ENCODE results near the gene NLGN4X.

The NLGN4X gene

DNA sequence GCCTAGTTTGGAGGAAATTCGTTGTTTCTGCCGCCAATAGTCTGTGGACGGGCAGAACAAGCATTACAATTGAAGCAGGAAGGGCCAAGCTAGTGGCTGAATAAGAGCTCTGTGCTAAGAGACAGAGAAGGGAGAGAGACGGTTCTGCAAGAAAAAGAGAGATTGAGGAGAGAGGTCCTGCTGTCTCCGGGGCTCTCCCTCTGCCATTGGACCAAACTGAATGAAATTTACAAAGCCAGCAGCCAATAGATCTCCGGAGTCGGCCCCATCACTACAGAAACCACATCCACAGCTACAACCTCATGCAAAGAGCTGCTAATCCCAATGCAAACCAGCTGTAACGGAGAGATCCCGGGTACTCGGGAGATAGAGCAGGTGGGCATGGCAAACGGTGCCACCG is at the start of gene NLGN4X:
Gene NLGN4X (minus strand): TSS at position 148 of the 400 bp plus-strand sequence. CDS start 77,401 bp downstream, outside the sequence.
- DNase-seq (ENCODE audit: low read depth), result no peak

DNA sequence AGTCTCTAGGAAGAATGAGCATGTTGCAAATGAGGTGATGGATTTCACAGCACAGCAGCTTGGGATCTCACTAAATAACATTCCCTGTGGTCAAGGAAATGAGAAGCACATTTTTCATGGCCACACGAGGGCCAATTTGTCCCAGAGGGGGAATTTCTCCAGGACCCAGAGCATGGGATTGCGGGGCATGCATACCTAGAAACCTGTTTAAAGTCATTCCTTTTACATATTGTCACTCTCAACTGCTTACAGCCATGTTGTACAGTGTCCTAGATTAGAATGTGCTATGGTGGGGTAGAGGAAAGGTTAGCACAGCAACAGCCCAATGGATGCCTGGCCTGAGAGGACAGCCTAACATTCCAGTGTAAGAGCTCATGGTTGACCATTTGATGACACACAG is 37.4 kb upstream of the NLGN4X start:
- DNase-seq (ENCODE audit: low read depth), result no peak

DNA sequence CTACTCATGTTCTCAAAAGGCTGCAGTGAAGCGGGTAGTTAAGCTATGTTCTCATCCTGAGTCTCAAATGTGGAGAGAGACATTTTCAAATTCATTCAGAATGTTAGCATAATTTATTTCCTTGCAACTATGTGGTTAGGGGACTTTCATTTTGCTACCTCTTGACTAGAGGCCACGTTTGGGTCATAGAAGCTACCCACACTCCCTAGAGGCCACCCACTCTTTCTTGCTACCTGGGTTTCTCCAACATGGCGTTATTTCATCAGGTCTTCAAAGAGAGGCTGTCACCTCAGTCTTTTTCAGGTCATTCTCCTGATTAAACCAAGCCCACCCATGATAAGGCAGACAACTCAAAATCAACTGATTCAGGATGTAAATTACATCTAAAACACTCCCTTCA is 34.3 kb upstream of the NLGN4X start:
- no peak for DNase-seq (ENCODE audit: low read depth)

DNA sequence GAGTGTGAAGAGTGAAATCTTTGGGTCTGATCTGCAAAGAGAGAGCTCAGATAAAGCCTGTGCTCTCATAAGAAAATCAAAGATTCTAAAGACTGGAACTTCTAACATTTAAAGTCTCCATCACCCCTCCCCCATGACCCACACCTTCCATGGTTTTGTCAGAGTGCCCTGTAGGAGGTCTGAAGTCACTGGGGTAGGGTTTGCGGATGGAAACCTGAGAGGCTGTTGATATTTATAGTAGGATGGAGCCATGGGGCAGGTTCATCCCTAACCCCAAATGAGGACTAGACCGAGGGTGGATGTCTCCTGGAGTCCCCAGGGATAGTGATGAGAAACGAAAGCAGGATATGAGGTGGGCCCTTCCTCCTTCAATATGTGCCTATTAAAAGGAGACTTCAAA is 28.4 kb upstream of the NLGN4X start:
- DNase-seq (ENCODE audit: low read depth), result no peak

DNA sequence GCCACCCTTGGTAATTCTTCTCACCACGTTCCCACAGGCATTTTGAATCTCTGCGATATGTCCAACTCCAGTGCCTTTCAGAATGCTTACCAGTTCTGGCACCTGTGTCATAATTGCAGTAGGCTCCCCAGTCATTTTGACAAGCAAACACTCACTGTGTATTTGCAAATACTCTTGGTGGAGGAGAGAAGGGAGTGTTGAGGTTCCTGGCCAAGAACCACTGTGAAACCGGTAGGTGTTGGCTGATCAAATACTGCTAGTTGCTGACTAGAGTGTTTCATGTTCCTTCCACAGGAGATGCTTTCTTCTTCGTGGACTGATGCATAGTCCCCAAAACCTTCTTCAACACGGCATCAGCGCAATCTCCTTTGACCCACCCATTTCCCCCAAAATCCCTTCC is 16.0 kb upstream of the NLGN4X start:
- no peak for DNase-seq (ENCODE audit: low read depth)

DNA sequence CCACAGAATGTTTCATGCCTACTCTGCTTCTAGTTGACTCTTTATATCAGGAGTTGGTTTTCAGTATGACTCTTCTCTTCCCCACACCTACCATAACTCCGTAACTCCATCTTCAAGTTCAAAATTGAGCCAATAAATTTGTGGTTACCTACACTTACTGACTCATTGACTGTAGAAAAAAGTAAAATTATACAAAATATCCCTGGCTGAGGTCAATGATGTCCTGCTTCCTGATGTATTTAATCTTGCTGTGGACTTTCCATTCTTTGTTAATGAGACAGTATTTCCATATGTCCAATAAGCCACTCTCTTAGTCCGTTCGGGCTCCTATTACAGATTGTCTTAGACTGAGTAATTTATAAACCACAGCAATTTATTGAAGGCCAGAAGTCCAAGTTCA is 9.9 kb upstream of the NLGN4X start:
- no peak for DNase-seq (ENCODE audit: low read depth)

DNA sequence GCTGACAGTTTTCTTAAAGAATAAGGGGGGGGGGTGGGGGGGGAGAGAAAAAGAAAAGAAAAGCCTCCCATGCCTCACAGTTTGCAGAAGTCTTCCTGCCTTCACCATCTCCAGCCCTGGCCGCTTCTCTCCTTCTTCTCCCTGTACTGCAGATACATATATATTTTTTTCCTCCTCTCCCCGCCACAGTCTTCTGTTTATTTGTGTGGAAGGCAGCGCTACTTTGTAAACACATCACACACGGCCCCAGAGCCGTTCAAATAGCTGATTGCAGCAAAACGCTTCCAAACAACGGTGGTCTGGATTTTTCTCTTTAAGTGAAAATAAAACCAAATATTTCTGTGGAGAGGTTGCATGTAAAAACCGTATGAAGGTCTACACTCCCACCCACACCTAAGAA is 732 bp downstream of the NLGN4X start:
- no peak for DNase-seq (ENCODE audit: low read depth)

DNA sequence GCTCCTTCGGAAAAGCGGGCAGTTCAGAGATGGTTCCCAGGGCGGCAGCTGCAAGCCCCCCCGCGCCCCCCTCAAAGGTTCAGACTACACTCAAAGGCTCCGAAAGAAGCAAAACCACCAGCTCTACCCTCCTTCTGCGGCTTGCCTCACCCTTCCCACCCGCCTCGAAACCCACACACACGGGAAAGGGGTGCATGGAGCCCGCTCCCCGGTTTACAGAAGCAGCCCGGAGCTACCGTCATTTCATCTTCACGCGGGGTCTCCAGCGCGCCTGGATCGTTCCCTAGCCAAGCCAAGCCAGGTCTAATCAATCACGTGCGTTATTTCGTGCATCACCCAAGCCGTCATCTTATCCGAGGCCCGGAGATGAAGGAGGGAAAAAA is 1.2 kb downstream of the NLGN4X start:
- DNase-seq (ENCODE audit: low read depth), result no peak

DNA sequence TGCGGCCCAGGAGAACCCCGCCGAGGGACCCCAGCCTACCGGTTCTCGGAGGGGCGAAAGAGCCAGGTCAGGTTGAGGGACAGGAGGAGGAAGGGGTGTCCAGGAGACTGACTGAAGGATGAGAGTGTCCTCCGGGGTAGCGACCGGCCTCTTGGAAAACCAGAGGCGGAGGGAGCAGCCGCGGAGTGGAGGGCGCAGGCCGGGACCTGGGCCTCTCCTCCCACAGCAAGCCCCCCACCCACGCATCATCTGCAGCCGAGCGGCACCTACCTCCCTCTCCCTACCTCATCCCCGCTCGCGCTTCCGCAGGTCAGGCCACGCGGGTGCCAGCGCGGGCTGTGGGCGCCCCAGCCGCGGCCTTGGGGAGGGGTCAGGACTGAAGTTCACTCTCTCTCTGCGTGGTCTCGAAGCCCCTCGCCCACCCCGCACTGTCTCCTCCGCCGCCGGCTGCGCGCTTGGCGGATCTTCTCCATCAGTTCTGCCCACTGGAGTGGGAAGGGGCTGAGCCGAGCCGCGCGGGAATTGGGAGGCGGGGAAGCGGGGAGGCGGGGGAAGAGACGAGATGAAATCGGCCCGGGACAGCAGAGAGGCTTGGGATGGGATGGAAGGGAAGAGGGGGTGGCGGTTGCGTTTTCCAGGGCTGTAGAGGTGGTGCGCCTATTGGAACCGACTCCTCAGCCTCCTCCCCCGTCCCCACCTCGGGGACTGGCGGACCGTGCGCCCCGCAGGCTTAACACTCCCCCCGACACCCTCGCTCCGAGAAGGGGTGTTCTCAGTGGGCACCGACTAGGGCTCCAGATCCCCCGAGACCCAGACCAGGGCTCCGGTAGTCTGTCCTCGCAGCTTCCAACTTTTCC is 1.8 kb downstream of the NLGN4X start:
- no peak for DNase-seq (ENCODE audit: low read depth)

DNA sequence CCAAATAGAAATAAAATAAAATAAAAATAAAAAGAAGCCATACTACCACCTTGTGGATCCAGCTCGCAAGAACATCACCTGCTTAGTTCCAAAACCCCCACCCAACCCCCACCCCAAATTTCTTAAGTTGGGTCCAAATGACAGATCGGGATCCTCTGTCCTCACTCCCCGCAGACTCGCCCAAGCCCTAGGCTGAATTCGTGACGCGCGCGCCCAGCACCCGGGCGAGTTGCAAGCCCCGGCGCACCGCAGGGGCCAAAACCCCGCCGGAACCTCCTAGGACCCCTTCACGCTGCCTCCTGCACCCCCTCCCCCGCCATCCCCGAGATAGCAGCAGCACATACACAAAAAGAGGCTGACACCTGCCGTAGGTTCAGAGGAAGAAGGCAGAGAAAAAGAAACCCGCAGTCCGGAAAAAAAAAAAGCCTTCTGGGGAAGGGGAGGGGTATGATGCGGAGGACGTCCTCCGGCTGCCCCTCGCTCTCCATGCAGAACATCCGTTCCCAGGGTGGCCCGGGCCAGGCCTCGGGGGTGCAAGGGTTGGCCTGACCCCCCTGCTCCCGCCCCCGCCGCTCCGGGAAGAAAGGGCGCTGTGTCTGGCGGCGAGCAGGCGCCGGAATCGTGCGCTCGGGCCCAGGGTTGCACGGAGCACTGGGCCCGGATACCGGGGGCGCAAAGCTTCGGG is 2.6 kb downstream of the NLGN4X start:
- DNase-seq (ENCODE audit: low read depth), result no peak

DNA sequence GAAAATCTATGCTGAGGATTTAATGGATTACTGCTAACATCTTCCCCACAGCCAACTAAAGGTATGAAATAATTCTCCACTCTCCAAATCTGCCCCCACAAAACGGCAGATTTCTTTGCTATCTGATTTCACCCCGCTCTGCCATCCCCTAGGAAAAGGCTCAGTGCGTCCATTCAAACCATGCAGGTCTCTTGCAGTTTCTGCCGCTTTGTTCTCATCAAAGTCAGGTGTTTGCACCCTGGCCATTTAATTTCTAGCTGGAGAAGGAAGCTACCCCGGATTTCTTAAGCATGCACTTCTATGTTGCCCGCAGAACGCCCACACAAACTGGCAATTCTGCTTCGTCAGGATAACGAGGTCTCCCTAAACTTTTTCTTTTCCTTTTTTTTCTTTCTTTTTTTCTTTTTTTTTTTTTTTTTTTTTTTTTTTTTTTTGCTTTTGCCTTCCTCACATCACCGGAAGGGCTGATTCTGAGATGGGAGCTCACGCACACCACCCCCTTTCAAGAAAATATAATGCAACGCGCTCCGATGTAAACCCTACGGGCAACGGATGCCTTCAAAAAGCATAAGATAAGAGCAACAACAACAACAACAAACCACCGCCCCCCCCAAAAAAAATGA is 3.3 kb downstream of the NLGN4X start:
- DNase-seq (ENCODE audit: low read depth), result no peak

DNA sequence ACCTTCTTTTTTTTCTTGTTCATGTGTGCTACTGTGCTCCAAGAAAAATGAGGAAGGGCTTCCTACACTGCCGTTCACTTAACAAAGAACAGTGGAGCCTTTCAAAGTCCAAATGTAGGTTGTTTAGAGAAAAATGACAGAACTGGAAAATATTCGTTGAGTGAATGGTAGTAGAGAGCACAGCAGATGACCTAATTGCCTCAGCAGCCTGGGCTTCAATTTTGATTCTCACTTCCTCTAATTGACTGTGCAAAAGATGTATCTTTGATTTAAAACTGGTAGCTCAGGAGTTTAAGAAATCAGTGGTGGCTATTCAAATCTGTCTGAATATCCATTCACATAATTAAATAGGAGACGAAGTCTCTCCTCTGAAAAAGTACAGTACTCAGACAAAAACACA is 5.2 kb downstream of the NLGN4X start:
- DNase-seq (ENCODE audit: low read depth), result no peak

DNA sequence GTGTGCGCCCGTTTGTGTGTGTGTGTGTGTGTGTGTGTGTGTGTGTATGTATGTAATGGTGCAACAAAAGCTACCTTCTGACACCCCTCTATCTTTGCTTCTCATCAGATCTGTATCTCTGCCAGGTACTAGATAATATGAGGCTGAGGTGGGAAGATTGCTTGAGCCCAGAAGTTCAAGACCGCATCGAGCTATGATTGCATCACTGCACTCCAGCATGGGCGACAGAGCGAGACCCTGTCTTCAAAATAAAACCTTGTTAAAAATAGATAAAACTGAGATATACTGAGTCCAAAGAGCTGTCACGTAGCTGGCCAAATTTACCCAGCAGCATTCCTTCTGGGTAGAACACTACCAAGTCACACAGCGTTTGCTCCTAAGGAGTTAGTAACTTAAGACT is 18.4 kb downstream of the NLGN4X start:
- DNase-seq (ENCODE audit: low read depth), result no peak

DNA sequence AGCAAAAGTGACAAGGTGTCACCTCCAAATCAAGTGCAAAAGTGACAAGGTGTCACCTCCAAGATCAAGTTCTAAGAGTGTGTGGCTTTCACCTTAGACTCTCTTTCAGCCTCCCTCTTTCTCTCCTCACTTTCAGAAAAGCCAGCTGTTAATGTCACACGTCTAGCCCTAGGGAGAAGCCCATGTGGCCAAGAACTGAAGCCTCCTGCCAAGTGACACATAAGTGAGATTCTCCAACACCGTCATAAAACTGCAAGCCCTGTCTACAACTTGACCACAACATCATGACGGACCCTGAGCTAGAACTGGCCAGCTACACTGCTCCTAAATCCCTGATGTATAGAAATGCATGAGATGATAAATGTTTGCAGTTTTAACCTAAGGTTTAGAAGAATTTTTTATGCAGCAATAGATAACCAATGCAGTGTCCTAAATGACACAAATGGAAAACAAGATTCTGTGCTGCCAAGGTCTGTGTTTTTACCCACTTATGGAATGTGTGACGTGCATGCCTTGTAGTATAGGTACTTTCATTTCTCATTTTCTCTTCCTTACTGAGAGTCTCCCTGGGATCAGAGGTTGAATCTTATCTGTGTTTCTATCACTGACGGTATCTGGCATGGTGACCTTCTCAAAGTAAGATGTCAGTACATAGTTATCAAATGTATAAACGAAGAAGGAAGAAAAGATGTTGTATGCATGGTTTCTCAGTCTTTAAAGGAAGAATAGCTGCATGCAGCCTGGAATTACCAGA is 25.0 kb downstream of the NLGN4X start:
- DNase-seq (ENCODE audit: low read depth), result no peak

DNA sequence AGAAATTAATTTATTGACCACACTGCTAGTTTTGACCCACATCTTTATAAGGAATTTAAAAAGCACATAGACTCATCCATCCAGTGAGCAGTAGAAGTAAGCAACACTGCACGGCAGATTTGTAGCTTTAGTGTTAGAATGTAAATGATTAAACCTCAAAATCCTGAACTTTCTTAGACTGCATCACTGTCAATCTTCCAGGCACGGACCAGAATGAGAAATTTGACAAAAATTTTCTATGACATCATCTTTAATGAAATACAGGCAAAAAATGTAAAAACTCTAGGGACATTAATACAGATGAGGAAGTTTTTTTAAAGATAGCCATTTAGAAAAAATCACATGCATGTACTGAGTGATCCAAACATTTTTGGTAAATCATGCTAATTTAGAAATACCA is 29.2 kb downstream of the NLGN4X start:
- no peak for DNase-seq (ENCODE audit: low read depth)

DNA sequence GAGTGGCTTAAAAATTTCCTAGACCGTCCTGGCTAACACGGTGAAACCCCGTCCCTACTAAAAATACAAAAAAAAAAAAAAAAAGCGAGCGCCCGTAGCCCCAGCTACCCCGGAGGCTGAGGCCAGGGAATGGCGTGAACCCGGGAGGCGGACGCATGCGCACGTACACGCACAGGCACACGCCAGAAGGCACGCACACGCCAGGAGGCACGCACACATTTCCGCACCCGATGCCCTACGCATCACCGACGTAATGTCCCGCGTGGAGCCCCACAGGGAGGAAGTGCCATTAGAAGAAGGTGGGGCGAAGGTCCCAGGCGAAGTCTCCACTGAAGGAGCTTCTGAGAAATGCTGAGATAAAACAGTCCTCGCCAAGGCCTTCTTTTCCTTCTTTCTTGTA is 41.4 kb downstream of the NLGN4X start:
- no peak for DNase-seq (ENCODE audit: low read depth)

DNA sequence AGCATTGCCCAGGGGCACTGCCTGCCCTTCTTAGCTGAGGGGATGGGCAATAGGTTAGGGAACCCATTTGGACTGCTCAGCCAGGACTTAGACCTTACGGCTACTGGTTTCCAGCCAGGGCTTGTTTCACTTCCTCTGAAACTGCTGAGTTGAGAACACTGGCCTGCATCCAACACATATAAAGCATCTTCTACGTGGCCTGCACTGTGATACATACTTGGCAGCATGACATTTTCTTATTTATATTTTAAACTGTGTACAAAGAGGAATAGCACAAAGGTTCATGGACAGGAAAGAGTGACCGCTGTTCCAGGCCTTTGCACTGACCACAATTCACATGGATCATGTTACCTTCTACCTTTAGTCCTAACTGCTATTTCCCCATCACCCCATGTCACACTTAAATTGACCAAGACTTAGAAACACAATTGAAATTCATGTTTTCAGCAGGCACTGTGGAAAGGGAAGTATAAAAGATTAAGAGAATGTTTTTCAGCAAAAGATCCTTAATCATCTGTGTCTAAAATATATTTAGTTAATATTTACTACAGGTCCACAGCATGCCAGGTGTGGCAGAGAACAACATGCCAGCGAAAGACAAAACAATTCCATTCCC is 43.7 kb downstream of the NLGN4X start:
- no peak for DNase-seq (ENCODE audit: low read depth)

DNA sequence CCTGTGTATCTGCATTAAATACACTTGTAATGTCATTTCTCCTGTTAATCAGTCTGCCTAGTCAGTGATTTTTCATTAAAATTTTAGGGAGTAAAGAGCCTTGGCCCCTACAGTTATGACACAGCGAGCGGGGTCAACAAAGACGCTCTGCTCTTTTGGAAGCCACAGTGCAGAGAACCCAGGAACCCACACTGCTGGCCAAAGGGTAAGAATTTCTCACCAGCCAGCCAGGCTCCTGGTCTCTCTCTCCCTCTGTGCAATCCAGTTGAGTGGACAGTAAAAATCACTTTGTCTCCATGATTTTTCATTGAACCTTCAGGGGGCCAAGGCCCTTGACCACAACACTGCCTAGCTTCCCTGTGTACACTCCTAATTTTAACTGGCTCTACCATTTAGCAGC is 52.8 kb downstream of the NLGN4X start:
- no peak for DNase-seq (ENCODE audit: low read depth)

DNA sequence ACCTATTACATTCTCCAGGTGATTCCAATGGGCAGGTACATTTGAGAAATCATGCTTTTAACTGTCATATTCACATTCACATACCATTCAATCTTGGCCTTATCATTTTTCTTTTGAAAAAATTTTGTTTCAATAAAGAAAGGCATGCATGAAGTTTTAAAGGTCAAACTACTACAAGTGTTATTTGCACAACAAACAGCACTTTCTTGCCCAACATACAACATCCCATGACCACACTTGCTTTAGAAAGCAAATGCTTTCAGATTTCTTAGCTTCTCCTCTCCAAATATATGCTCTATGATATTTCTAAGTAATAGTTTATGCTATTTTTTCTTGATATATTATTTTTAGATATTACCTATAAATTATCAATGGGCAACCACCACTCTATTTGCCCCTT is 58.2 kb downstream of the NLGN4X start:
- DNase-seq (ENCODE audit: low read depth), result no peak

DNA sequence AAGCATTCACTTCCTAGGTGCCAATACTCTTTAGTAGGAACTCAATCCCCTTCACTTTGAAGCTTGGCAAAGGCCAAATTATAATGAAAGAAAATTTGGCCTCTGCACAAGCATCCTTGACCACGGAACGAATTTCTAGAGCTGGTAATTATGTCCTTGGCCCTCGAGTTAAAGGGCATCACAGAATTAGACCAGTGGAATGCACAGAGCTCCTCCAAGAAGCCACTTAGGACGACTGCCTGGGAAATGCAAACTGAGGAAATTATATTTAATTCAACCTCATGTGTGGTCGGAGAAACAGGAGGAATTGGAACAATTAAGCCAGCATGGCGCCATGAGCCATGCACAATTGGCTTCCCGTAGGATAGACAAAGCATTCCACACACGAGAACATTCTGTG is 59.3 kb downstream of the NLGN4X start:
- DNase-seq (ENCODE audit: low read depth), result no peak

DNA sequence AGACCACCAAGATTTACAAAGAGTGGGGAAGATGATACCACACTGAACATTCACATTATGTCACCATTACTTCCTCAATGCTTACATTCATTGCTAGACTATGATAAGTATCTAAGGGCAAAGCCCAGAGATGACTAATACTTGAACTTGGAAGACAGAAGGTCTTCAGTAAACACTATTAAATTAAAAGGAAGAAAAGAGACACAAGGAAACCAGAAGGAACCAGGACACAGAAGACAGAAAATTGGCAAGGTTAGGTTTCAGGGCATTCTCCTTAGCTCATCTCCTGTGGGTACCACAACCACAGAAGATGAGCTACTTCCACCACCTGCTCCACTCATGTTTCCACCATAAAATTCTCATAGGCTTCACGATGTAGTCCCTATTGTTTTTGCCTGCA is 64.9 kb downstream of the NLGN4X start:
- no peak for DNase-seq (ENCODE audit: low read depth)

DNA sequence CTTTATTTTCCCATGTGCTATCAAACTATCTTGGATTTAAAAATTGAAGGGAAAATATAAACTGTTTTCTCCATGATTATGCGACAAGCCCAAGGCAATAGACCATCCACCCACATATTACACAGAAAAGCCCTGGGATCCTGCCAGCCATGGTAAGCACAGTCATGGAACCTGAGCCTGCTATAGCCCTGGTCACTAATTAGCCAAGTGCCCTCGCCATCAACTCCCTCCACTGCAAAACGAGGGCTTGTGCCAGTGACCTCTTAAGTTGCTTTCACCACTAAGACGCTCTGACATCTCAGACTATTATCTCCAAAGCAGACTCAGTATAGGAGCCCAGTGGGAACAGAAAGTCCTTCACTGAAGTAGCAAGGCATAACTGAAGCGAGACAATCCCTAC is 69.2 kb downstream of the NLGN4X start:
- DNase-seq (ENCODE audit: low read depth), result no peak

Measured in amniotic epithelial cell (primary cell).